Uterus (tissue), 2 donors: Measurements from ENCODE around the gene SLC28A3.

Source experiments
- CTCF ChIP-seq, 4 experiments: fragments of 200-600 bp in 2 of 4; fragments of 450-650 bp in 2 of 4; sonication (generic) in 2 of 4; IDR thresholded peaks; one replicate each; pipeline ENCODE4 v1.5.1; 2016 to 2019; ENCODE audit warnings: antibody characterized with exemption in 4 of 4, mild to moderate bottlenecking in 2 of 4, moderate library complexity in 1 of 4
- POLR2A ChIP-seq, 2 donors: fragments of 450-650 bp; IDR thresholded peaks; one replicate each; pipeline ENCODE4 v1.6.1; 2016; ENCODE audit warnings: antibody characterized with exemption in 2 of 2, mild to moderate bottlenecking in 1 of 2, moderate library complexity in 1 of 2

GRCh38 chr9:84229191-84229590 lies 111.4 kb downstream of the SLC28A3 start:
- TF ChIP-seq CTCF (IDR thresholded peaks at IDR 0.05), result no peak
- no peak for TF ChIP-seq POLR2A (IDR thresholded peaks at IDR 0.05)
